HL-60 (cell line): ENCODE results near the gene SH3GL1.

Experiments used
- microRNA-seq: library from miRNA; unstranded; fragments of <30 nt; microRNA quantifications from one replicate; pipeline ENCODE4, GENCODE V29; 2018

Gene SH3GL1

Small RNA genes lying within 50 kb of the gene (microRNA-seq; reads per million reads assigned to microRNA genes)
- gene MIR4746: 6.3 reads per million, percentile 21 among the genes with 10 or more reads in this experiment
